ENCODE measurements around the gene DVL1. TPM values are rescaled to one million over a fixed set of nuclear protein-coding genes. Genes with fewer than 3 reads are reported as not detected.
A peak's percentile ranks its signal among the peaks of the same experiment; 100 is the strongest.

The DVL1 gene
- total RNA-seq, 2 donors from 2014 or later: 46.6 to 52.2 TPM

- Mint-ChIP-seq H3K27ac (no peak overlapping the region), H3K4me3 (no peak overlapping the region), H3K36me3 (ENCODE audit: insufficient read depth in 2 of 2) (peaks cover 0 to 1% of the 10 kb centered on the region in 2 donors), H3K4me1 (ENCODE audit: low read depth) (peaks cover 4% of the 10 kb centered on the region), H3K9me3 (no peaks in the 10 kb centered on the region), H3K27me3 (ENCODE audit: low read depth) (no peaks in the 10 kb centered on the region)
- DNase-seq: no peak
- ATAC-seq (replicated peaks in 1 of 2): no peak
Measured at GRCh38 chr1:1292851-1293250, 56.4 kb downstream of the DVL1 start.

DNA sequence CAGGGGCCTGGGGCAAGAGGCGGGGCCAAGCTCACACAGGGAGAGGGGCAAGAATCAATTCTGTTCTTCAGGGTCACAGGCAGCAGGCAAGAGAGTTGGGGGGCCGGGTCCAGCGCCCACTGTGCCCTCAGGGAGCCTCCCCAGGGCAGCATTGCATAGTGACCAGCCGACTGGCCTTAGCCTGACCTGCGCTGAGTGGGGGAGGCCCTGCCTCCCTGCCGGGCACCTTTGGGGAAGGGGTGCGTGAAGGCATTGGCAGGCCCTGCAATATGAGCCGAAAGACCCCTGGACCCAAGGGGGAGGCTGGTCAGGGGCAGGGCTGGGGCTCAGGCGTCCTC lies 56.8 kb downstream of the DVL1 start:
- Mint-ChIP-seq H3K9me3 (no peaks in the 10 kb centered on the region), H3K4me3 (no peak overlapping the region), H3K36me3 (ENCODE audit: insufficient read depth in 2 of 2) (peaks cover 0 to 1% of the 10 kb centered on the region in 2 donors), H3K27me3 (ENCODE audit: low read depth) (no peaks in the 10 kb centered on the region), H3K4me1 (ENCODE audit: low read depth) (peaks cover 4% of the 10 kb centered on the region), H3K27ac (no peak overlapping the region)
- DNase-seq (no peak), ATAC-seq (replicated peaks in 1 of 2) (no peak)

DNA sequence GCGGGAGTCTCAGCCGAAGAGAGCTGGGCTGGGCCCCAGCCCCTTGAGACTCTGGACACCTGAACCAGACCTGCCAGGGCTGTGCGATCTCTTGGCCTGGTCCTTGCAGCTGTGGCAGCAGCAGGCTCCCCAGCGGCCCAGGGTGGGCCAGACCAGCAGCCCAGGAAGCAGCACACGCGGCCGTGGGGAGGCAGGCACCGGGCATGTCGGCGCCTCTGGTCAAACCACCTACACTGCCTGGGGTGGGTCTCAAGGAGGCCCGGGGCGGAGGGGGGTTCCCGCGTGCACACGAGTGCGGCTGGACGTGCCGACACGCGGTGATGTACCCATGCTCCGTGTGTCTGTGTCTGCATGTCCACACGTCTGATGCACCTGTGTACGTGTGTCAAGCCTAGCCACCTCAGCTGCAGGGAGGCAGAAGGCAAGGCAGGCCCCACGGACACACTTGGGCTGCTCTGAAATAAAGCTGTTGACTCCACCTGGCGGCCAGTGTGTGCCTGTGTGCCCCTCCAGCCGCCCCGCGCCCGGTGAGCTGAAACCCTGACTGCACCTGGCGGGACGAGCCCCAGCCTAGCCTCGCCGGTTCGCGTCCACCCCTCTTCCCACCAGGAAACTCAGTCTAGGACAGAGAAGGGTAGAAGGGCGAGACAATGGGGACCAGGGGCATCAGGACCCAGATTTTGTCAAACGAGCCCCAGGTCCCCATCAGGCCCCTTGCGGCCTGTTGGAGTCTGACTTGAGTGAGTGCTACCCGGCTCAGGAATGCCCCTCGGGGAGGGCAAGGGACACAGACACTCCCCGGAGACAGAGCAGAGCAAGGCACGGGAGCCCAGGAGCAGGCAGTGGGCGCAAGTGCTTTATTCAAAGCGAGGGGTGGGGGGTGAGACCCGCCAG lies 57.4 kb downstream of the DVL1 start:
- no peak overlapping the region for H3K27ac Mint-ChIP-seq
- H3K27me3 Mint-ChIP-seq (ENCODE audit: low read depth): no peaks in the 10 kb centered on the region
- DNase-seq (peak; percentile 70 to 71), ATAC-seq (replicated peaks in 1 of 2) (peak; percentile 72 to 76)
- no peaks in the 10 kb centered on the region for H3K9me3 Mint-ChIP-seq
- peaks cover 0 to 1% of the 10 kb centered on the region in 2 donors for H3K36me3 Mint-ChIP-seq (ENCODE audit: insufficient read depth in 2 of 2)
- H3K4me3 Mint-ChIP-seq: no peak overlapping the region
- H3K4me1 Mint-ChIP-seq (ENCODE audit: low read depth): peaks cover 4% of the 10 kb centered on the region

- Mint-ChIP-seq H3K27me3 (ENCODE audit: low read depth) (no peaks in the 10 kb centered on the region), H3K4me1 (ENCODE audit: low read depth) (peaks cover 4% of the 10 kb centered on the region), H3K9me3 (no peaks in the 10 kb centered on the region), H3K4me3 (no peak overlapping the region), H3K36me3 (ENCODE audit: insufficient read depth in 2 of 2) (peaks cover 0 to 1% of the 10 kb centered on the region in 2 donors), H3K27ac (no peak overlapping the region)
- ATAC-seq (replicated peaks in 1 of 2): no peak
- DNase-seq: no peak
Measured at GRCh38 chr1:1291023-1291528, 58.1 kb downstream of the DVL1 start.

DNA sequence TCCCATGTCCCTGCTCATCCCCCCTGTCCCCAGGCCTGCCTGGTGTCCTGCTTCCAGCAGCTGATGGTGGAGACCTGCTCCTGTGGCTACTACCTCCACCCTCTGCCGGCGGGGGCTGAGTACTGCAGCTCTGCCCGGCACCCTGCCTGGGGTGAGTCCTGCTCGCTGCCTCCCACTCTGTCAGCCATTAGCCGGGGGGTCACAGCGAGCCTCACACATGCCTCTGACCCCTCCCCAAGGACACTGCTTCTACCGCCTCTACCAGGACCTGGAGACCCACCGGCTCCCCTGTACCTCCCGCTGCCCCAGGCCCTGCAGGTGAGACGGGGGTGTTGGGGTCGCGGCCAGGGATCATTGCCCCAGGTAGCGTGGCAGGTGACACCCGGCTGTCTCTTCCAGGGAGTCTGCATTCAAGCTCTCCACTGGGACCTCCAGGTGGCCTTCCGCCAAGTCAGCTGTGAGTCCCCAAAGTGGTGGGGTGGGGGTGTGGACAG lies 58.9 kb downstream of the DVL1 start:
- peaks cover 4% of the 10 kb centered on the region for H3K4me1 Mint-ChIP-seq (ENCODE audit: low read depth)
- peaks cover 0 to 1% of the 10 kb centered on the region in 2 donors for H3K36me3 Mint-ChIP-seq (ENCODE audit: insufficient read depth in 2 of 2)
- DNase-seq (peak; percentile 78 to 83), ATAC-seq (replicated peaks in 1 of 2) (peak; percentile 61 to 70)
- H3K9me3 Mint-ChIP-seq: no peaks in the 10 kb centered on the region
- no peak overlapping the region for H3K27ac Mint-ChIP-seq
- H3K4me3 Mint-ChIP-seq: no peak overlapping the region
- H3K27me3 Mint-ChIP-seq (ENCODE audit: low read depth): no peaks in the 10 kb centered on the region

- Mint-ChIP-seq H3K4me3 (no peak overlapping the region), H3K9me3 (peaks cover 0 to under 1% of the 10 kb centered on the region in 2 donors), H3K36me3 (ENCODE audit: insufficient read depth in 2 of 2) (no peaks in the 10 kb centered on the region), H3K27me3 (ENCODE audit: low read depth) (no peaks in the 10 kb centered on the region), H3K4me1 (ENCODE audit: low read depth) (peaks cover 16% of the 10 kb centered on the region), H3K27ac (no peak overlapping the region)
- ATAC-seq (replicated peaks in 1 of 2): no peak
- no peak for DNase-seq
Measured at GRCh38 chr1:1287288-1288110, 61.7 kb downstream of the DVL1 start.

DNA sequence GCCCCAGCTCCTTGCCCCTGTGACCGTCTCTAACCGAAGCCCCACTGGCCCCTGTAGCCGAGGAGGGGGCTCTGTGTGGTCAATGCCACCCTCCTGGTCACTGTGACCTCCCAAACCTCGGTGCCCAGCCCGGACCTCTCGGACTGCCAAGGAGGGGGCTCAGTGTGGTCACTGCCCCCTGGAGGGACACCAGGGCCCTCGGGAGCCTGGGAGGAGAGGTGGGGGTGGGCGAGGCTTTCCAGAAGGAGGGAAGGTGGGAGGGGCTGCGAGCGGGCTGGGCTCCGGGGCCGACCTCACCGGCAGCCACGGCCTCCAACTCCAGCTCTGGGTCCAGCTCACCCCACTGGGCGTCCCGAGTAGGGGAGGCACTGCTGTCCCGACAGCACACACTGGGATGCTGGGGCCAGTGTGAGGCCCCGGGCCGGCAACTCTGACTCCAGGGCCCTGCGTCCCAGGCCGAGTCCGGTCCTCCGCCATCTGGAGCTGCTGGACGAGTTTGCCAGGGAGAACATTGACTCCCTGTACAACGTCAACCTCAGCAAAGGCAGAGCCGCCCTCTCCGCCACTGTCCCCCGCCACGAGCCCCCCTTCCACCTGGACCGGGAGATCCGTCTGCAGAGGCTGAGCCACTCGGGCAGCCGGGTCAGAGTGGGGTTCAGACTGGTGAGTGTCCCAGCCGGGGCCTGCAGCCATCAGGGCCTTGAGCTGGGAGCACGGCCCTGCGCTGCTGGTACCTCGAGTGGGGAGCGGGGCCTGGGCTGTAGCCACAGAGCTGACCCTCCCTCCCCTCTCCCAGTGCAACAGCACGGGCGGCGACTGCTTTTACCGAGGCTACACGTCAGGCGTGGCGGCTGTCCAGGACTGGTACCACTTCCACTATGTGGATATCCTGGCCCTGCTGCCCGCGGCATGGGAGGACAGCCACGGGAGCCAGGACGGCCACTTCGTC lies 62.6 kb downstream of the DVL1 start:
- no peak overlapping the region for H3K4me3 Mint-ChIP-seq
- H3K9me3 Mint-ChIP-seq: peaks cover 0 to 2% of the 10 kb centered on the region in 2 donors
- ATAC-seq (replicated peaks in 1 of 2) (no peak), DNase-seq (no peak)
- H3K27me3 Mint-ChIP-seq (ENCODE audit: low read depth): no peaks in the 10 kb centered on the region
- peaks cover 12% of the 10 kb centered on the region for H3K4me1 Mint-ChIP-seq (ENCODE audit: low read depth)
- no peaks in the 10 kb centered on the region for H3K36me3 Mint-ChIP-seq (ENCODE audit: insufficient read depth in 2 of 2)
- no peak overlapping the region for H3K27ac Mint-ChIP-seq

- Mint-ChIP-seq H3K27me3 (ENCODE audit: low read depth) (no peaks in the 10 kb centered on the region), H3K27ac (no peak overlapping the region), H3K4me1 (ENCODE audit: low read depth) (peaks cover 12% of the 10 kb centered on the region), H3K9me3 (peaks cover 0 to 2% of the 10 kb centered on the region in 2 donors), H3K36me3 (ENCODE audit: insufficient read depth in 2 of 2) (no peaks in the 10 kb centered on the region), H3K4me3 (no peak overlapping the region)
- no peak for DNase-seq
- ATAC-seq (replicated peaks in 1 of 2): no peak
Measured at GRCh38 chr1:1285611-1286311, 63.5 kb downstream of the DVL1 start.

Other genes with a start within 250 kb of the DVL1 start
- gene C1orf159, start 233.3 kb downstream of the DVL1 start, total RNA-seq: 10 to 100 TPM; 18.0 to 18.6 TPM
- gene TTLL10, start 175.5 kb downstream of the DVL1 start, total RNA-seq: under 1 TPM in 1 of 2 donors, not detected in 1; 0.36 TPM
- gene TNFRSF18, start 142.8 kb downstream of the DVL1 start, total RNA-seq: 100 to 1,000 TPM; 245 to 324 TPM
- gene TNFRSF4, start 135.3 kb downstream of the DVL1 start, total RNA-seq: 100 to 1,000 TPM; 268 to 588 TPM
- 100 to 1,000 TPM; 188 to 348 TPM for gene SDF4, start 117.4 kb downstream of the DVL1 start, total RNA-seq
- gene B3GALT6, start 117.2 kb downstream of the DVL1 start, total RNA-seq: 10 to 100 TPM; 13.1 to 13.6 TPM
- 10 to 100 TPM in 1 of 2 donors, 1 to 10 TPM in 1; 8.1 to 14.2 TPM for gene C1QTNF12, start 102.7 kb downstream of the DVL1 start, total RNA-seq
- gene UBE2J2, start 75.6 kb downstream of the DVL1 start, total RNA-seq: 10 to 100 TPM; 63.5 to 77.8 TPM
- 10 to 100 TPM in 1 of 2 donors, 1 to 10 TPM in 1; 5.6 to 13.0 TPM for gene SCNN1D, start 69.0 kb downstream of the DVL1 start, total RNA-seq
- 10 to 100 TPM; 28.6 to 37.9 TPM for gene ACAP3, start 41.5 kb downstream of the DVL1 start, total RNA-seq
- gene PUSL1, start 40.8 kb downstream of the DVL1 start, total RNA-seq: 10 to 100 TPM; 11.0 to 11.9 TPM
- 100 to 1,000 TPM; 108 to 131 TPM for gene INTS11, start 24.8 kb downstream of the DVL1 start, total RNA-seq
- gene CPTP, start 24.6 kb downstream of the DVL1 start, total RNA-seq: 10 to 100 TPM; 18.0 to 22.8 TPM
- gene TAS1R3, start 18.1 kb downstream of the DVL1 start, total RNA-seq: under 1 TPM; 0.91 to 0.95 TPM
- gene MXRA8, start 9.1 kb upstream of the DVL1 start, total RNA-seq: 1 to 10 TPM; 1.6 to 3.0 TPM
- 10 to 100 TPM; 92.4 to 97.7 TPM for gene AURKAIP1, start 25.8 kb upstream of the DVL1 start, total RNA-seq
- gene CCNL2, start 49.9 kb upstream of the DVL1 start, total RNA-seq: 100 to 1,000 TPM; 166 to 180 TPM
- 10 to 100 TPM; 74.9 to 77.5 TPM for gene MRPL20, start 57.9 kb upstream of the DVL1 start, total RNA-seq
- under 1 TPM in 1 of 2 donors, not detected in 1; 0.17 TPM for gene ANKRD65, start 71.9 kb upstream of the DVL1 start, total RNA-seq
- 1 to 10 TPM in 1 of 2 donors, under 1 TPM in 1; 0.94 to 1.4 TPM for gene VWA1, start 86.3 kb upstream of the DVL1 start, total RNA-seq
- 1 to 10 TPM; 2.8 to 3.7 TPM for gene ATAD3C, start 100.3 kb upstream of the DVL1 start, total RNA-seq
- 10 to 100 TPM; 20.6 to 25.3 TPM for gene ATAD3B, start 122.3 kb upstream of the DVL1 start, total RNA-seq
- 10 to 100 TPM; 24.9 to 34.2 TPM for gene ATAD3A, start 162.7 kb upstream of the DVL1 start, total RNA-seq
- gene TMEM240, start 191.2 kb upstream of the DVL1 start, total RNA-seq: 1 to 10 TPM; 1.0 to 1.3 TPM
- 100 to 1,000 TPM; 138 to 167 TPM for gene SSU72, start 225.4 kb upstream of the DVL1 start, total RNA-seq

Data from activated T-cell treated with anti-CD3 and anti-CD28 coated beads, Interleukin-2, amount 50 U/mL, for 72 hours (primary cell).